PC-3 (cell line): ENCODE measurements around the gene RIPPLY2. TPM values are rescaled to one million over a fixed set of nuclear protein-coding genes. Genes with fewer than 3 reads are reported as not detected.

ENCODE experiments used
- ATAC-seq: fragments of 200-7000 bp; cut with Tn5 transposase; 2 replicates; pipeline ENCODE4 v1.9.1; 2020; ENCODE audit warnings: mild to moderate bottlenecking, moderate library complexity
- BruUV-seq: library from RNA; stranded (reverse); fragments of 400-500 nt; replicated peaks from 2 replicates; lab custom pipeline; 2021; lab: Mats Ljungman, UMichigan
- CTCF ChIA-PET: fragments of 300-600 bp; sonication (Branson Sonifier 250); formaldehyde crosslinking; loops from one replicate; lab custom pipeline; 2022; ENCODE audit warnings: antibody characterized with exemption; lab: Charles Lee
- POLR2A ChIA-PET: fragments of 300-600 bp; sonication (Branson Sonifier 250); formaldehyde crosslinking; loops from one replicate; lab custom pipeline; 2022; ENCODE audit warnings: antibody characterized with exemption; ENCODE audit not compliant: unreplicated experiment; lab: Charles Lee
- DNase-seq: peaks from one replicate; pipeline ENCODE4 v3.0.0-alpha.2; 2015
- H2AFZ ChIP-seq: fragments of 300-600 bp; sonication (generic); 2 replicates; pipeline ENCODE4 v1.6.0; 2016; ENCODE audit warnings: antibody characterized with exemption, low read length
- H3F3A ChIP-seq: fragments of 300-600 bp; sonication (generic); one replicate; pipeline ENCODE4 v1.6.0; 2017; ENCODE audit warnings: antibody characterized with exemption, low read length, control low read depth, mild to moderate bottlenecking; ENCODE audit not compliant: unreplicated experiment
- H3K27ac ChIP-seq: fragments of 300-600 bp; sonication (generic); 2 replicates; pipeline ENCODE4 v1.5.1; 2016; ENCODE audit warnings: mild to moderate bottlenecking, low read length
- H3K27me3 ChIP-seq: fragments of 300-600 bp; sonication (generic); 2 replicates; pipeline ENCODE4 v1.6.1; 2016; ENCODE audit warnings: low read length, mixed read lengths
- H3K36me3 ChIP-seq: fragments of 300-600 bp; sonication (generic); 2 replicates; pipeline ENCODE4 v1.6.1; 2016; ENCODE audit warnings: low read depth, mixed run types, low read length, mixed read lengths
- H3K4me1 ChIP-seq: fragments of 300-600 bp; sonication (generic); 2 replicates; pipeline ENCODE4 v1.5.1; 2016; ENCODE audit warnings: low read length; ENCODE audit not compliant: insufficient read depth
- H3K4me2 ChIP-seq: fragments of 300-600 bp; sonication (generic); 2 replicates; pipeline ENCODE4 v1.6.0; 2016; ENCODE audit warnings: low read length
- H3K4me3 ChIP-seq: fragments of 300-600 bp; sonication (generic); 2 replicates; pipeline ENCODE4 v1.5.1; 2016; ENCODE audit warnings: mild to moderate bottlenecking, low read length, mixed read lengths
- H3K79me2 ChIP-seq: fragments of 300-600 bp; sonication (generic); 2 replicates; pipeline ENCODE4 v1.6.1; 2017; ENCODE audit warnings: low read length, mixed read lengths
- H3K9ac ChIP-seq: fragments of 300-600 bp; sonication (generic); 2 replicates; pipeline ENCODE4 v1.6.0; 2016; ENCODE audit warnings: mild to moderate bottlenecking, low read length
- H3K9me2 ChIP-seq: fragments of 300-600 bp; sonication (generic); replicated peaks from 2 replicates; pipeline ENCODE4 v1.6.1; 2016; ENCODE audit warnings: mixed run types, low read length, mixed read lengths
- H3K9me3 ChIP-seq: fragments of 300-600 bp; sonication (generic); 2 replicates; pipeline ENCODE4 v1.6.1; 2016; ENCODE audit warnings: low read length, mixed read lengths
- H4K20me1 ChIP-seq: fragments of 300-600 bp; sonication (generic); 2 replicates; pipeline ENCODE4 v1.6.1; 2016; ENCODE audit warnings: low read length, mixed read lengths
- EZH2 ChIP-seq: fragments of 300-600 bp; sonication (generic); IDR thresholded peaks from one replicate; pipeline ENCODE4 v1.6.1; 2017; ENCODE audit warnings: antibody characterized with exemption, mild to moderate bottlenecking, low read length; ENCODE audit not compliant: unreplicated experiment
- EZH2phosphoT487 ChIP-seq: fragments of 300-600 bp; sonication (generic); IDR thresholded peaks from 2 replicates; pipeline ENCODE4 v1.6.1; 2018; ENCODE audit warnings: mild to moderate bottlenecking, antibody characterized with exemption, low read length, borderline replicate concordance
- intact Hi-C: fragments of 100-400 bp; cut with micrococcal nuclease; formaldehyde crosslinking; loops from 2 replicates; pipeline ENCODE4 v1.9.0; 2023
- total RNA-seq: library from RNA; depleted of rRNA; stranded (reverse); fragments of >200 nt; gene quantifications from 2 replicates; pipeline ENCODE4 v1.2.3, GENCODE V29; 2014
- TF ChIP-seq, protein P1 (sequence below): fragments of 300-600 bp; sonication (generic); conservative IDR thresholded peaks from 2 replicates; pipeline ENCODE4 v1.5.1; 2017; ENCODE audit warnings: antibody characterized with exemption, low read depth, mild to moderate bottlenecking, low read length

RIPPLY2 gene
- total RNA-seq, 1 experiment from 2014 or later, result not detected

DNA sequence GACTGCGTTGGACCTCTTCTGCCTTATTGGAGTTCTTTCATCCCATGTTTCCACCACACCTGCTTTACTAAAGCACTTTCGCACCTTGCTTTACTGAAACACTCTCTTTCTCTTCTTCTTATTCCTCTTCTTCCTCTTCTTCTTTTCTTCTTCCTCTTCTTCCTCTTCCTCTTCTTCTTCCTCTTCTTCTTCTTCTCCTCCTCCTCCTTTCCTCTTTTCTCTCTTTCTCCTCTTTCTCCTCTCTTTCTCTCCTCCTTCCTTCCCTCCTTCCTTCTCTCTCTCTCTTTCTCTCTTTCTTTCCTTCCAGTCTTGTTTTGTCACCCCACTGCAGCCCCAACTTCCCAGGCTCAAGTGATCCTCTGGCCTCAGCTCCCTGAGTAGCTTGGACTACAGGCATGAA, 4.0 kb upstream of the RIPPLY2 start:
- no peaks in the 10 kb centered on the region for H4K20me1 ChIP-seq
- H3K4me1 ChIP-seq, result peaks cover under 1% of the 10 kb centered on the region; the same call in 1 of the 2 replicates
- H2AFZ ChIP-seq, result no peak overlapping the region
- ATAC-seq (no peak), DNase-seq (no peak)
- no peak overlapping the region for H3K4me2 ChIP-seq
- H3K9ac ChIP-seq, result no peak overlapping the region
- H3K36me3 ChIP-seq, result no peaks in the 10 kb centered on the region
- ChIA-PET CTCF (no interaction called here), POLR2A (no interaction called here)
- no peaks in the 10 kb centered on the region for H3K79me2 ChIP-seq
- no peak overlapping the region for H3K4me3 ChIP-seq
- TF ChIP-seq, protein P1, sequence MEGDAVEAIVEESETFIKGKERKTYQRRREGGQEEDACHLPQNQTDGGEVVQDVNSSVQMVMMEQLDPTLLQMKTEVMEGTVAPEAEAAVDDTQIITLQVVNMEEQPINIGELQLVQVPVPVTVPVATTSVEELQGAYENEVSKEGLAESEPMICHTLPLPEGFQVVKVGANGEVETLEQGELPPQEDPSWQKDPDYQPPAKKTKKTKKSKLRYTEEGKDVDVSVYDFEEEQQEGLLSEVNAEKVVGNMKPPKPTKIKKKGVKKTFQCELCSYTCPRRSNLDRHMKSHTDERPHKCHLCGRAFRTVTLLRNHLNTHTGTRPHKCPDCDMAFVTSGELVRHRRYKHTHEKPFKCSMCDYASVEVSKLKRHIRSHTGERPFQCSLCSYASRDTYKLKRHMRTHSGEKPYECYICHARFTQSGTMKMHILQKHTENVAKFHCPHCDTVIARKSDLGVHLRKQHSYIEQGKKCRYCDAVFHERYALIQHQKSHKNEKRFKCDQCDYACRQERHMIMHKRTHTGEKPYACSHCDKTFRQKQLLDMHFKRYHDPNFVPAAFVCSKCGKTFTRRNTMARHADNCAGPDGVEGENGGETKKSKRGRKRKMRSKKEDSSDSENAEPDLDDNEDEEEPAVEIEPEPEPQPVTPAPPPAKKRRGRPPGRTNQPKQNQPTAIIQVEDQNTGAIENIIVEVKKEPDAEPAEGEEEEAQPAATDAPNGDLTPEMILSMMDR, result no peak
- no peak for TF ChIP-seq EZH2
- TF ChIP-seq EZH2phosphoT487, result no peak
- H3K9me2 ChIP-seq, result no peaks in the 10 kb centered on the region
- H3F3A ChIP-seq, result no peaks in the 10 kb centered on the region
- peaks cover 15% of the 10 kb centered on the region; the same call in 1 of the 2 replicates for H3K27me3 ChIP-seq
- intact Hi-C loops, result no loop called here
- no TSS peak for BruUV-seq
- no peak overlapping the region for H3K27ac ChIP-seq
- no peaks in the 10 kb centered on the region for H3K9me3 ChIP-seq

GRCh38 chr6:83849610-83850009, 3.5 kb upstream of the RIPPLY2 start:
- H4K20me1 ChIP-seq, result no peaks in the 10 kb centered on the region

GRCh38 chr6:83852528-83853177, 507 bp upstream of the RIPPLY2 start:
- Histone ChIP-seq H4K20me1 (no peaks in the 10 kb centered on the region), H3K4me3 (no peak overlapping the region), H3K9me3 (no peaks in the 10 kb centered on the region), H3K79me2 (no peaks in the 10 kb centered on the region), H3K27ac (no peak overlapping the region), H3K27me3 (peaks cover 12% of the 10 kb centered on the region; the same call in 1 of the 2 replicates), H3K4me1 (peaks cover 8% of the 10 kb centered on the region), H3F3A (no peaks in the 10 kb centered on the region), H2AFZ (no peak overlapping the region), H3K36me3 (no peaks in the 10 kb centered on the region), H3K9me2 (no peaks in the 10 kb centered on the region), H3K4me2 (no peak overlapping the region), H3K9ac (no peak overlapping the region)
- ATAC-seq (no peak), DNase-seq (no peak)
- CTCF ChIA-PET, result no interaction called here
- POLR2A ChIA-PET, result no interaction called here
- TF ChIP-seq EZH2phosphoT487 (no peak), EZH2 (no peak)
- TF ChIP-seq, protein P1, result no peak
- intact Hi-C loops, result no loop called here
- no TSS peak for BruUV-seq

More at GRCh38 chr6:83849610-83850009, 3.5 kb upstream of the RIPPLY2 start:
- POLR2A ChIA-PET, result no interaction called here
- Histone ChIP-seq H3K27me3 (peaks cover 15% of the 10 kb centered on the region; the same call in 1 of the 2 replicates), H3K27ac (no peak overlapping the region), H3K4me2 (no peak overlapping the region), H3K9ac (no peak overlapping the region), H3K79me2 (no peaks in the 10 kb centered on the region), H2AFZ (no peak overlapping the region), H3K4me3 (no peak overlapping the region), H3F3A (no peaks in the 10 kb centered on the region), H3K4me1 (peaks cover 5% of the 10 kb centered on the region), H3K9me3 (no peaks in the 10 kb centered on the region), H3K9me2 (no peaks in the 10 kb centered on the region), H3K36me3 (no peaks in the 10 kb centered on the region)
- ATAC-seq (no peak), DNase-seq (no peak)
- CTCF ChIA-PET, result no interaction called here
- TF ChIP-seq EZH2phosphoT487 (no peak), EZH2 (no peak)
- TF ChIP-seq, protein P1, result no peak
- intact Hi-C loops, result no loop called here
- no TSS peak for BruUV-seq
